Caki2 (cell line): Measurements from ENCODE around the gene NCOA5. TPM values are rescaled to one million over a fixed set of nuclear protein-coding genes. Genes with fewer than 3 reads are reported as not detected.

Experiments used
- DNase-seq: peaks from one replicate; pipeline ENCODE4 v3.0.0-alpha.2; 2015; ENCODE audit warnings: low read depth
- in situ Hi-C: cut with HindIII; loops from 2 replicates; pipeline ENCODE4 v1.10.0; 2016; ENCODE audit warnings: low sequenced_read_pairs, low pct_unique_long_range_greater_than_20kb, mixed read lengths
- total RNA-seq: library from RNA; depleted of rRNA; stranded (reverse); fragments of >200 nt; shearing (Covaris generic); gene quantifications from 2 replicates; pipeline ENCODE4 v1.2.3, GENCODE V29; 2014; ENCODE audit warnings: low replicate concordance

The NCOA5 gene
- total RNA-seq, 1 experiment from 2014 or later, result 9.2 TPM

DNA sequence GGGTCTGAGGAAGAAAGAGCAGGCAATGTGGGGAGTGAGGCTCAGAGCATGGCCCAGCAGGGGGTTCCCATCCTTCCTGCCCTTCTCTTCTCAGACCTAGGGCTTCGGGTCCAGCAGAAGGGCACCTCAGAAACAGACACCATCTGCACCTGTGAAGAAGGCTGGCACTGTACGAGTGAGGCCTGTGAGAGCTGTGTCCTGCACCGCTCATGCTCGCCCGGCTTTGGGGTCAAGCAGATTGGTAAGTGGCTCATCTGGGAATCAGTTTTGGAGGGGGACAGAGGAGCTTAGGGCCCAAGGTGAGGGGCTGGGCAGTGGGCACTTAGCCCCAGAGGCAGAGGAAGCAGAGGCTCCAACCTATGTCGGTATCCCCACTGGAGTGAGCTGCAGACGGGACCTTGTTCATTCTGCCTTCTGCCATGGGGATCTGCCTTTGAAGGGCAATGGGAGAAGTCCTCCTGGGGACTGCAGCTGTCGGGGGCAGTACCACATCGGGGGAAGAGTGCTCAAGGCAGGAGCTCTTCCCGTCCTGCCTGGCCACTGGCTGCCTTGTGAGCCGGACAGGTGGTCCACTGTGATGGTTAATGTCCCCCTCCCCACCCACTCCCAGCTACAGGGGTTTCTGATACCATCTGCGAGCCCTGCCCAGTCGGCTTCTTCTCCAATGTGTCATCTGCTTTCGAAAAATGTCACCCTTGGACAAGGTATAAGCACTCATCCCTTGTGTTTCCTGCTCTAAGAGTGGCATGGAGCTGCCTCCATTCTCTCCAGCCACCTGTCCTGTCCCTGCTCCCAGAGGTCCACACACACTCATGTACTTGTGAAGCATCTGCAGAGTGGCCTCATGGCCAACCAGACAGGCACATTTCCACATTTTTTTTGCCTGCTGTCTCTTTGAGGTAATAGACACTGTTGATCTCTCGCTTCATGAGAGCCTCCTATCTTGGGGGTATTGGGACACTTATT lies 33.0 kb upstream of the NCOA5 start:
- in situ Hi-C loops, result no loop called here
- no peak for DNase-seq

DNA sequence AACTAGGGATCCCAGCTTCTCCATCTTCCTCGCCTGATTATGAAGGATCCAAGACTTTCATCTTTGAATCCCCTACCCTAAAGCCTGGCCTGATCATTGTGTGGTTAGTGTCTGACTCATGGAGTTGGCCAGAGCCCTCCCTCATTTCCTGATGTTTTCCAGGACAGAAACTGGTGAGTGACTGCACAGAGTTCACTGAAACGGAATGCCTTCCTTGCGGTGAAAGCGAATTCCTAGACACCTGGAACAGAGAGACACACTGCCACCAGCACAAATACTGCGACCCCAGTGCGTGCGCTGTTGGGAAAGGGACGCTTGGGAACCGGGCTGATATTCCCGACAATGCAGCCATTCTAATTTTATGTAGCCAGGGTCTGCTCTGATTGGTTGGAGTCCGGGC lies 32.3 kb upstream of the NCOA5 start:
- no peak for DNase-seq
- in situ Hi-C loops, result no loop called here

DNA sequence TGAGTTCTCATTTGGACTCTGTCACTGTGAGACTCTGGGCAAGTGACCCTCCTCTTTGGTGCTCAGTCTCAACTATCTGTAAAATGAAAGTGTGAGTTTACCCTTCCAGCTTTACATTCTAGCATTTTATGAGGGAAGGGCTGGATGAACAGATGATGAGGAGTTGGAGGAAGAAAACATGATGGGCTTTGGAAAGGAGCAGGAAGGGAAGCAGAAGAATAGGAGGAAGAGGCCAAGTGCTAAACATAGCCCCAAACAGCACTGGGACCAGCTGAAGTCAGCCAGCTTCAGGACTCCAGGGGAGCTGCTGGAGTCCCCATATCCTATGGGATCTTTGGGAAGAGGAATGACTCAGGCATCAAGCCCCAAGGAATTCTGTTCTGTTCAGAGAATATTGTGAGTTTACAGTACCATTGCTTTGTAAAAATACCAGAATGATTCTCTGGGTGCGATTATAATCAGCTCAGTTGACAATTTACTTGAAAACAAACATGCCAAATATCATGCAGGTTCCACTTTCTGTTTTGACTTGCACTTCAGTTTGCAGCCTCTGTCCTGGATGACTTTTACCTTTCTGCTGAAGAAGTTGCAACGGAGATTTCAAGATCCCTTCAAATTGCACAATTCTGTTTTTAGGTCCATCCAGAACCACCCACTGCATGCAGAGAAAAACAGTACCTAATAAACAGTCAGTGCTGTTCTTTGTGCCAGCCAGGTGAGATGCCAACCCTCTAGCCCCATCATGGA lies 31.6 kb upstream of the NCOA5 start:
- DNase-seq, result no peak
- in situ Hi-C loops, result no loop called here

DNA sequence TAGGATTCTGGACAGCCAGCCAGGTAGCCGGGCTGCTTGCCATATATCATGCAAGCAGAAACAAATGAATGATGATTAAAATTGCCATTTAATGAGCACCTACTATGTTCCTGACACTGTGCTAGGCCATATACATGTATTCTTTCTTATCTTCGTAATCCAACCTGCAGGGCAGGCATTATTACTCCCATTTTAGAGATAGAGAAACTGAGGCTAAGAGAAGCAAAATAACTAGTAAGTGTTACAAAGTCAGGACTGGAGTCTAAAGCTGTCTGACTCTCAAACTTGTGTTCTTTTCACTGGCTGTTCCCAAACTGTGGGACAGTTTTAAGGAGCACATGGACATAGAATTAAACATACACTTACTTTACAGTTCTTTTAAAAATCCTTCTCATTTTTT lies 30.4 kb upstream of the NCOA5 start:
- no peak for DNase-seq
- in situ Hi-C loops, result no loop called here

DNA sequence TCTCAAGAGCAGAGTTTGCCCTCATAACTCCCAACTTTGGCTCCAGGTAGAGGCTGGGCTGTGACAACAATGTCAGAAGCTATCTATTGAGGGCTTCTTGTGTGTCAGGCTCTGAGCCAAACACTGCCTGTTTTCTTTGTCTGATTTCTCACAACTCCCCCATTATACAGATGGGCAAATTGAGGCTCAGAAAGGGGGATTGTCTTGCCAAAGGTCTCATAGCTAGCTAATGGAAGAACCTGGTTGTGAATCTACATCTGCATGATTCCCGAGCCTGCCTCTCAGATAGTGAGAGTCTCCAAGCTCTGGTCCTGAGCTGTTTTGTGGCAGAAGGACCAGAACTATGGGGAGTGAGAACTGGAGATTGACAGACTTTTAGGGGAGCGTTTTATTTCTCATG lies 29.8 kb upstream of the NCOA5 start:
- no peak for DNase-seq
- in situ Hi-C loops, result no loop called here

DNA sequence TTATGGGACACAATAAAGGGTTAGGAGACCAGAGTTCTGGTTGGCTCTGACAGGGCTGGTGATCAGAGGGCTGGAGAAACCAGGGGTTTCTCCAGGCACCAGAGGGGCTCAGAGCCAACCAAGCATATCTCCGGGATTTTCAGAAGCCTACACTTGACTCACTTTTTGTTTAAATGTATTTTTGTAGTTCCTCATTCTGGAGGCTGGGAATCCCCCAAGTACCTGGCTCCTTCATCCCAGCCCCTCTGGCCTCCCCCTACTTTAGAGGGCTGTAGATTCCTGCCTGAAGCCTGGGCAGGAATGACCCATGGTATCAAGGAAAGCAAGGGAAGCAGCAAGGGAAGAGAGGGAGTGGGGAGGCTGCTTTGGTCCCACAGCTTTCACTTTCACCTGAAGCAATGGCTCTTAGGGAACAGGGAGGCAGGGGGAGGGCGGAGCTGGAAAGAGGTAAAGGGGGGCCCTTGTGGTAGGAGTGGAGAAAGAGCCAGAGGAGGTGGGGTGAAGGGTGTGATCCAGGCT lies 29.3 kb upstream of the NCOA5 start:
- no peak for DNase-seq
- in situ Hi-C loops, result no loop called here

DNA sequence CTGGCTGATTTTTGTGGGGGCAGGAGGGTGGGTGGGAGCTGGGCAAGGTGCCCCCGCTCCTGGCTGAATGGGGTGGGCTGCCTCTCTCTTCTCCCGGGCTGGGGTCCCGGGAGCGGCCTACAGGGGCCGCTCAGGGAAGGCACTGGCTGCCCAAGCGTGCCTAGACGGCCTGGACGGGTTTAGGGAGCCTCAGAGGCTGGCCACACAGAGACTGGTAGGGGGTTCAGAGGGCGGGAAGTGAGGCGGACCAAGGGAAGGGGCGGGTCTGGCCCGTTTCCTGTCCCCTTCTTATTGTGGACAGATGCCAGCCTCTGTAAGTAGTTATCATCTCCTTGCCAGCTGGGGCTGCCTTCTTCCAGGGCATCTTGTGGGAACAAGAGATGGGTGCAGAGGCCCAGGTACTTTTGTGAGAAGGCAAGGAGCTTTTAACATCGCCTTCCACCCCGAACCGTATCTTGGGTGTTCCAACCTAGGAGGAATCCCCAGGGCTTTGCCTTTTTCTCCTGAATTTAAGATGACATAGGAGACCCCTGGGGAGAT lies 28.8 kb upstream of the NCOA5 start:
- in situ Hi-C loops, result no loop called here
- DNase-seq, result no peak

DNA sequence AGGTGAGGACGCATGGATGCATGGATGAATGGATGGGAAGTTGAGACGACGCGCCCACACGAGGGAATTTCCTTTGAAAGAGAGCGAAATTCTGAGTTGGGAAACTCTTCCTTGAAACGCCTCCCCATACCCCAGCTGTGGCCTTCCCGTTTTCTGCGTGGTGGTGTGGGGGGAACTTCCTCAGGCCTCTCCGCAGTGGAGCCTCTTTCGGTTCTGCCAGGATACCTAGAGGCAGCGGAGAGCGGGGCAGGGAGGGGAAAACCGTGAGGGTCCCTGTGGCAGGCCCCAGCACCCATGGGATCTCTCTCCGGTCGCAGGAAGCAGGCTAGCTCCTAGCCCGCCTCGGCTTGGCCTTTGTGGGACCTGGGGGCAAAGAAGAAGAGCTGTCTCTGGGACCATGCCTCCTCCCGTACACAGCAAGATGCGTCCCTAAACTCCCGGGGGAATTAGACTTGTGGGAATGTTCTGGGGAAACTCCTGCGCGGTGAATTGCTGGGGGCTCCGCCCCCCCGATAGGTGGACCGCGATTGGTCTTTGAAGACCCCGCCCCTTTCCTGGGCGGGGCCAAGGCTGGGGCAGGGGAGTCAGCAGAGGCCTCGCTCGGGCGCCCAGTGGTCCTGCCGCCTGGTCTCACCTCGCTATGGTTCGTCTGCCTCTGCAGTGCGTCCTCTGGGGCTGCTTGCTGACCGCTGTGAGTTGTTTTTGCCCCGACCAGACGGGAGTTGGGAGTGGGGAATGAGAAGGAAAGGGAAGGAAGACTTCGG lies 28.1 kb upstream of the NCOA5 start, which contains the start of gene CD40:
Gene CD40 (plus strand): TSS at position 611 of the 764 bp plus-strand sequence. CDS start 30 bp downstream, at position 641.
- peak; percentile 86 for DNase-seq
- in situ Hi-C loops, result no loop called here

DNA sequence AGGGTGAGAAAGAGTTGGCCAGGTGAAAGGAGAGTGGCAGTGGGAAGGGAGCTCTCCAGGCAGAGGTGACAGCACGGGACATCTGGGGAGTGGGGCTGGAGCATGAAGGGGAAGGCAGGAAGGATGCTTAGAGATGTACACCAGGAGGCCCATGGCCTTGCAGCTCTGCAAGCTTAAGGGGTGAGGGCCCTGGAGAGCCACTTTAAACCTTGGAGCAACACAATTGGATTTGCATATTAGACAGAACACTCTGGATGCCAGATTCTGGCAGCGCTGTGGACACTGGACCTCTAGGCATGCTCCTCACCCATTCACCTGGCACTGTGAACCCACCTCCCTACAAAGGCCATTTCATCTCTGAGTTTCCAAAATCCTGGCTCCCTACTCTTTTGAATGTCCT lies 24.7 kb upstream of the NCOA5 start:
- in situ Hi-C loops, result no loop called here
- DNase-seq, result no peak

DNA sequence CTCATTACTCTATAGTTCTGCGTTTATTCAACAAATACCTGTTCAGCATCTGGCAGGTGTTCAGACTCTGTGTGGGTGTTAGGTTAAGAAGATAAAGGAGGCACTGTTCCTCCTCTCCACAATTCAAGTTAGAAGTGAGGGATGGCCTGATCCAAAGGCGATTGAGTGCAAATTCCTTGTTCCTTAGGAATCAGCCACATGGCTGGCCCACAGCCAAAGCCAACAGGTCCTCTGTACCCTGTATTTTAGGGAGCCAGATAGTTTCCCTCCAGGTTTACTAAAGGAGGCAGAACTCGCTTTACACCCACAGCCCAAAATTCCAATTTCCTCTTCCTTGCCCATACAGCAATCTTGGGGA lies 23.3 kb upstream of the NCOA5 start:
- in situ Hi-C loops, result no loop called here
- no peak for DNase-seq

DNA sequence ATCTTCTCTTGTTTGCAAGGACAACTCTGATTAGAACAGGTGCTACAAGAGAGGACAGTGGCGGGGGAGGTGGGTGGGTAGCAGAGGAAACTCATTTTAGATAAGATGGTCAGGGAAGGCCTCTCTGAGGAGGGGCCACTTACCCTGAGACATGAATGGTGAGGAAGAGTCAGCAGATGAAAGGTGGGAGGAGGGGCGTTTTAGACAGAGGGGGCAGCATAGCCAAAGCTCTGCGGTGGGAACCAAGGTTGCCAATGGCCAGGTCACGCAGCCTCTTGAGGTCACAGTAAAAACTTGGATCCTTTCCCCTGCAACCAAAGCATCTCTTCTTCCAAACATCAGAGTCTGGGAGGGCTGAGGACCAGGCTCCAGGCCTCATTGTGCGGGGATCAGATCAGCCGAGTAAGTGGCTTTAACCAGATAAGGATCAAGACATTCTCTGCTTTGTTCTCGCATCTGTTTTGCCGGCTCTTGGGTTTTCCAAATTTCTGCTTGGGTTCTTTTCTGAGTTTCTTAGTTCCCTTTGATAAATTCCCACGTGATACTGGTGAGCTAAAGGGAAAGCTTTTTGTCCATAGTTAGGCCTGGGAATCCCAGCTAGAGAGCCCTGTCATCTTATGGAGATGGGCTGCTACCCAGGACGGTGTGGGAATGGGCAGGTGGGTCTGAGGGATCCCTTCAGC lies 22.8 kb upstream of the NCOA5 start:
- in situ Hi-C loops, result no loop called here
- DNase-seq, result no peak

DNA sequence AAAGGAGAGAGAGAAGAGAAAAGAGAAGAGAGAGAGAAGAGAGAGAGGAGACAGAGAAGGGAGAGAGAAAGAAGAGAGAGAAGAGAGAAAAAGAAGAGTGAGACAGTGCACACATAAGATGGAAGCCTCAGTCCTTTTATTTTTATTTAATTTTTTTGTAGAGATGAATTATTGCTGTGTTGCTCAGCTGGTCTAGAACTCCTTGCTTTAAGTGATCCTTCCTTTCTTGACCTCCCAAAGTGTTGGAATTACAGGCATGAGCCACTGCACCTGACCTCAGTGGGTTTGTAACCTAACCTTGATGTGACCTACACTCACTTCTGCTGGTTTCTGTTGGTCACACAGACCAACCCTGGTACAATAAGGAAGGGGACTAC lies 22.1 kb upstream of the NCOA5 start:
- in situ Hi-C loops, result no loop called here
- DNase-seq, result no peak

DNA sequence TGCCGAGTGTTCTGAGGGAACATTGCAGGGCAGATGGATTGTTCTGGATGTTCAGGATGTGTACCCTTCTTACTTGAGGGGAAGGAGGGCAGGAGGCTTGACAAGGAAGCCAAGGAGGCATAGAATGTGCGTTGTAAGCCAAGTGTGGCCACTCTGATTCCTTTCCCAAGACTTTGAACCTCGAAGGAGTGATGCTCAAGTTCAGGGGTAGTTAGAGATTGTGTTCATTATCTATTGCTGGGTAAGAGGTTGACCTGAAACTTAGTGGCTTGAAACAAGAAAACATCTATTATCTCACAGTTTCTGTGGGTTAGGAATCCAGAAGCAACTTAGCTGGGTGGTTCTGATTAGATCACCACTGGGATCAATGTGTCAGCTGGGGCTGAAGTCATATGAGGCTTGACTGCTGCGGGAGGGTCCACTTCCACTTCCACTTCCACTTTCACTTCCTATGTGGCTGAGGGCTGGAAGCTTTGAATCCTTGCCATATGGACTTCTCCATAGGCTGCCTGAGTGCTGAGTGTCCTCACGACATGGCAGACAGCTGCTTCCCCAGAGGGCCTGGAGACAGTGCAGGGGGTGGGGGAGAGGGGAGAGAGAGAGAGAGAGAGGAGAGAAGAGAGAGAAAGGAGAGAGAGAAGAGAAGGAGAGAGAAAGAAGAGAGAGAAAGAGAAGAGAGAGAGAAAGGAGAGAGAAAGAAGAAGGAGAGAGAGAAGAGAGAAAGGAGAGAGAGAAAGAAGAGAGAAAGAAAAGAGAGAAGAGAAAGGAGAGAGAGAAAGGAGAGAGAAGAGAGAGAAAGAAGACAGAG lies 21.5 kb upstream of the NCOA5 start:
- in situ Hi-C loops, result no loop called here
- no peak for DNase-seq

DNA sequence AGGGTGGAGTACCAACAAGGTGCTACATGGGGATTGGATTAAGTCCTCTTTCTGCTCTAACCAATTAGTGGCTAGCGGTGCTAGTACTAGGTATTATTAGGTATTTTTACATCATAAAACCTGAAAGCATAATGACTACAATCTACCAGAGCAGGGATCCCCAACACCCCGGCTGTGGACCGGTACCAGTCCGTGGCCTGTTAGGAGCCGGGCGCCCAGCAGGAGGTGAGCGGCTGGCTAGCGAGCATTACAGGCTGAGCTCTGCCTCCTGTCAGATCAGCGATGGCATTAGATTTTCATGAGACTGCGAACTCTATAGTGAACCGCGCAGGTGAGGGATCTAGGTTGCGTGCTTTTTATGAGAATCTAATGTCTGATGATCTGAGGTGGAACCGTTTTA lies 19.2 kb upstream of the NCOA5 start:
- DNase-seq, result no peak
- in situ Hi-C loops, result no loop called here

DNA sequence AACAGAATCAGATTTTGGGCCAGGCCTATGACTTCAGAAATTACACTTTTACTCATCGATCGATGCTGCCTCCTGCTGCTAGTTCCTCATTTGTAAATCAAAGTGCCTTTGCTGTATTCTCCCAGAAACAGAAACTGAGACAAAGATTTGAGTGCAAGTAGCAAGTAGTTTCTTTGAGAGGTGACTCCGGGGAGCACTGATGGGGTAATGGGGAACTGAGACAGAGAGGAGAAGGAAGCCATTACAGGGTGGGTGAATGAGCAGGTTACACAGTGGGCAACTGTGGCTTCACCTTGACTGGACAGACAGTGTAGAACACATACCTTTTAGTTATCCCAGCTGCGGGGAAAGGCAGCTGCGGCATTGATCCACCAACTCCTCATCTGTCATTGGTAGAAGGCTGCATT lies 18.7 kb upstream of the NCOA5 start:
- in situ Hi-C loops, result no loop called here
- DNase-seq, result no peak

DNA sequence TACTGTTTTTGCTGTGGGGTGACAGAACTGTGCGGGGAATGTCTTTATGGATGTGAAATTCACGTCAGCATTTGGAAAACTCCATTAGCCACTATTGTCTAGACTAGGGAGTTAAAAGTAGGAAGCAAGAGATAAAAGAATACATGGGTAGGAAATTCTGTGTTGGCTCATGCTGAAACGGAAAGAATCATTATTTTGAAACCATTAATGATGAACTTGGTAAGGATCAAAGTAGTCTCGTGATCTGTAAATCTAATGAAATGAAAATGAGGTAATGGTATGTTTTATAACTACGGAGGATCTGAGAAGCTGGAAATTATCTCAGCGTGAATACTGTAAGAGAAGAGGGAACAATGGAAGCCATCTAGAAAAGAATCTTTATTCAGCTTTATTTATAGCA lies 17.3 kb upstream of the NCOA5 start:
- DNase-seq, result no peak
- in situ Hi-C loops, result no loop called here

DNA sequence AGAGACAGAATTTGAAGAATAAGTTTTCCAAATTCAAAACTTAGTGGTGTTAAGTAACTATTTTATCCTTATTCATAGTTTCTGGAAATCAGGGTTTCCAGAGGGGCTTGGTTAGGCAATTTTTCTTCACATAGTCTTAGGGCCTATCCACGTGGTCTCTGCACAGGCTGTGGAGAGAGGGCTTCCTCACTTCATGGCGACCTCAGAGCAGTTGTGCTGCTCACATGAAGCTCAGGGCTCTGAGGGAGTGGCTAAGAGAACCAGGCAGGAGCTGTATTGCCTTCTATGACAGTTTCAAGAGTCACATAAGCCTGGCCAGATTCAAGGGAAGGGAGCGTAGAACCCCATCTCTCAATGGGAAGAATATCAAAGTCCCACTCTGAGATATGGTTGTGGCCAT lies 14.5 kb upstream of the NCOA5 start:
- in situ Hi-C loops, result no loop called here

More for the DNA sequence above, 14.5 kb upstream of the NCOA5 start:
- DNase-seq, result no peak
